Prostate gland (tissue), 2 donors: ENCODE measurements around the gene LCE1B. TPM values are rescaled to one million over a fixed set of nuclear protein-coding genes. Genes with fewer than 3 reads are reported as not detected.

Experiments used
- DNase-seq: peaks from one replicate; pipeline ENCODE4 v3.0.0-alpha.2; 2019; ENCODE audit warnings: low spot score
- H3K27ac ChIP-seq, 2 donors: fragments of 200-600 bp; sonication (generic); 2 replicates each; pipeline ENCODE4 v1.5.1; 2017 to 2019
- H3K27me3 ChIP-seq: fragments of 200-600 bp; sonication (generic); replicated peaks from 2 replicates; pipeline ENCODE4 v1.5.1; 2019; ENCODE audit not compliant: insufficient read depth
- H3K36me3 ChIP-seq, 2 donors: fragments of 200-600 bp; sonication (generic); 1 replicate in 1 of 2; 2 replicates in 1 of 2; pipeline versions ENCODE4 v1.5.1 to v1.8.1; 2017 to 2019
- H3K4me1 ChIP-seq: fragments of 200-600 bp; sonication (generic); replicated peaks from 2 replicates; pipeline ENCODE4 v1.5.1; 2019
- H3K4me3 ChIP-seq, 2 donors: fragments of 200-600 bp; sonication (generic); 2 replicates each; pipeline ENCODE4 v1.5.1; 2017 to 2019
- H3K9me3 ChIP-seq: fragments of 200-600 bp; sonication (generic); 2 replicates; pipeline ENCODE4 v1.5.1; 2017
- POLR2A ChIP-seq: fragments of 450-650 bp; IDR thresholded peaks from one replicate; pipeline ENCODE4 v1.6.1; 2016; ENCODE audit warnings: antibody characterized with exemption, mild to moderate bottlenecking
- POLR2AphosphoS5 ChIP-seq: sonication (generic); formaldehyde crosslinking; IDR thresholded peaks from one replicate; pipeline ENCODE4 v1.6.1; 2017; ENCODE audit warnings: antibody characterized with exemption
- WGBS: methylation state at CpG from one replicate; pipeline ENCODE4 v1.1.5; 2018; 5-methylcytosine and 5-hydroxymethylcytosine counted together
- intact Hi-C: fragments of 100-400 bp; cut with DNase I; formaldehyde crosslinking; loops from one replicate; pipeline ENCODE4 v1.14.2; 2022
- total RNA-seq, 2 donors: library from RNA; depleted of rRNA; stranded (reverse); fragments of >200 nt; gene quantifications; one replicate each; pipeline ENCODE4 v1.1.0, GENCODE V29; 2016
- TF ChIP-seq, protein P1 (sequence below), 4 experiments: fragments of 200-600 bp in 2 of 4; fragments of 450-650 bp in 2 of 4; sonication (generic) in 2 of 4; IDR thresholded peaks; 1 replicate in 3 of 4; 2 replicates in 1 of 4; pipeline ENCODE4 v1.5.1; 2016 to 2019; ENCODE audit warnings: antibody characterized with exemption in 4 of 4, mild to moderate bottlenecking in 2 of 4, moderate library complexity in 2 of 4

The LCE1B gene, protein sequence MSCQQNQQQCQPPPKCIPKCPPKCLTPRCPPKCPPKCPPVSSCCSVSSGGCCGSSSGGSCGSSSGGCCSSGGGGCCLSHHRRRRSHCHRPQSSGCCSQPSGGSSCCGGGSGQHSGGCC
- under 1 TPM in 1 of 2 donors, not detected in 1; 0.51 TPM for total RNA-seq

DNA sequence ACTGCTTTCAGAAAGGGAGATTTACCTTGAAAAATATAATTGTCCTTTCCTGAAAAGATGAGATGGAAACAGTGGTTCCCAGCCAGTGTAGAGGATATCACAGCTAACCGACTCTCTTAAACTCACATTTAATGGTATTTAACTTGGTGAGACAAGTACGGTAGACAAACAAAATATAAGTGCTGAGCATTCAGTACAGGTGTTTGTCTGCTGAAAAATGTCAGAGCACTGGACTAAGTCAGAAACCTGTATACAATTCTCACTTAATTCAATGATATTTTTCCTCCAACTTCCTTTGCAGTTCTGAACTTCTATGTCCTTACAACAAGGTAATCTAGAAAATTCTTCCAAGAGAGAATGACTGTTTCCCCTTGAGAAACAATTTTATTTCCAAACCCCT lies at the start of gene LCE1B:
Gene LCE1B, plus strand, starts transcription at position 301 of the 400 bp plus-strand sequence. CDS start 476 bp downstream, outside the sequence.
- no peaks in the 10 kb centered on the region for H3K4me1 ChIP-seq
- H3K27me3 ChIP-seq: no peaks in the 10 kb centered on the region
- no peak within 1 kb of the TSS for H3K4me3 ChIP-seq
- TF ChIP-seq POLR2A (no peak), POLR2AphosphoS5 (no peak)
- TF ChIP-seq, protein P1, sequence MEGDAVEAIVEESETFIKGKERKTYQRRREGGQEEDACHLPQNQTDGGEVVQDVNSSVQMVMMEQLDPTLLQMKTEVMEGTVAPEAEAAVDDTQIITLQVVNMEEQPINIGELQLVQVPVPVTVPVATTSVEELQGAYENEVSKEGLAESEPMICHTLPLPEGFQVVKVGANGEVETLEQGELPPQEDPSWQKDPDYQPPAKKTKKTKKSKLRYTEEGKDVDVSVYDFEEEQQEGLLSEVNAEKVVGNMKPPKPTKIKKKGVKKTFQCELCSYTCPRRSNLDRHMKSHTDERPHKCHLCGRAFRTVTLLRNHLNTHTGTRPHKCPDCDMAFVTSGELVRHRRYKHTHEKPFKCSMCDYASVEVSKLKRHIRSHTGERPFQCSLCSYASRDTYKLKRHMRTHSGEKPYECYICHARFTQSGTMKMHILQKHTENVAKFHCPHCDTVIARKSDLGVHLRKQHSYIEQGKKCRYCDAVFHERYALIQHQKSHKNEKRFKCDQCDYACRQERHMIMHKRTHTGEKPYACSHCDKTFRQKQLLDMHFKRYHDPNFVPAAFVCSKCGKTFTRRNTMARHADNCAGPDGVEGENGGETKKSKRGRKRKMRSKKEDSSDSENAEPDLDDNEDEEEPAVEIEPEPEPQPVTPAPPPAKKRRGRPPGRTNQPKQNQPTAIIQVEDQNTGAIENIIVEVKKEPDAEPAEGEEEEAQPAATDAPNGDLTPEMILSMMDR (IDR thresholded peaks at IDR 0.05): no peak
- H3K36me3 ChIP-seq: no peaks in the 10 kb centered on the region
- WGBS: 34% methylated on average over 2 of the region's 2 CpGs
- H3K9me3 ChIP-seq: no peaks in the 10 kb centered on the region
- DNase-seq: no peak
- intact Hi-C loops: no loop called here
- H3K27ac ChIP-seq: no peak within 1 kb of the TSS

DNA sequence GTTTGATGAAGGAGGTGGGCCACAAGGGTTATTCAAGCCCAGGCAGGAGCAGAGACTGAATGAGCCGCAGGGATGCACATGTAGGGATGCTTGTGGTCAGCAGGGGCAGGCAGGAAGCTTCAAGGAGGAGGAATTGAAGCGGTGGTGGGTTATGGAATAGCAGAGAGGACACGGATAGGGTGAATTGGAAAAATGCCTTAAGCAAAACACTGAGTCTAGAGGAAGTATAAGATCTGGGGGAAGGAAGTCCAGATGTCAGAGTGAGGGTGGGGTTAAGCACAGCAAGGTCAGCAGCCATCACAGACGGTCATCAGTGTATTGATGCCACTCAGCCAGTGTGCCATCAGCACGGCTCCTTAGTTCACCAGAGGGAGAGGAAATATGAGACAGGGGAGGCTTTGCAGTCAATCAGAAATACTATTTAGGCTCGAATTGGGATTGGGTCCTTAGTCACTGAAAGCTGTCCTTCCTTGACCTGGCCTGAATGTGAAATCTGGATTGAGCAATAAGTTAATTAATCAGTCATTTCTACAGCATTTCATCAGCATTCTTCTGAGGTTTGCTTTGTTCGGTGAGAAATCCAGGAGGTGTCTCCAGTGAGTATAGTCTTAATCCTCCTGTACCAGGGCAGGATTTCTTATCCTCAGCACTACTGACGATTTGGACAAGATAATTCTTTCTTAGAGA lies 42.8 kb upstream of the LCE1B start:
- intact Hi-C loops: no loop called here
- Histone ChIP-seq H3K4me3 (no peak overlapping the region), H3K36me3 (no peaks in the 10 kb centered on the region), H3K27ac (no peak overlapping the region), H3K27me3 (no peaks in the 10 kb centered on the region), H3K4me1 (no peaks in the 10 kb centered on the region), H3K9me3 (no peaks in the 10 kb centered on the region)
- DNase-seq: no peak
- WGBS: 55% methylated on average over 8 of the region's 8 CpGs
- TF ChIP-seq POLR2AphosphoS5: no peak
- no peak for TF ChIP-seq POLR2A
- TF ChIP-seq, protein P1 (IDR thresholded peaks at IDR 0.05): no peak

DNA sequence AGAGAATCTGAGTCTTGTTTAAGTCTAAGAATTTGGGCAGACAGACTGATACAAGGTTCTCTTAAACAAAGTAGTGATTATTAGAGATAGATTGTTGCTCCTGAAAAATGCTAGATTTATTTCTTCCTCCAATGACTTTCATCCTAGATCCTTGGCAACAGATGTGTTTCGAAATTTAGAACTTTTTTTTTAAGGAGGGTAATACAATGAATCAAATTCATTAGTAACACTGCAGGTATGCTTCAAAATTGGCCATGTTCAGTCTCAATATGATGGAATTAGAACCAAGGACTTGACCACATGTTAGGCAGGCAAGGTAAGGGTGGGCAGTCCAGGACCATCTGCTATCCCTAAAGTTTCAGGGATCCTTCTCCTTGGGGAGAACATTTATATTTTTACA lies 41.4 kb upstream of the LCE1B start:
- WGBS: 74% methylated on average over 1 of the region's 1 CpG
- no peaks in the 10 kb centered on the region for H3K27me3 ChIP-seq

DNA sequence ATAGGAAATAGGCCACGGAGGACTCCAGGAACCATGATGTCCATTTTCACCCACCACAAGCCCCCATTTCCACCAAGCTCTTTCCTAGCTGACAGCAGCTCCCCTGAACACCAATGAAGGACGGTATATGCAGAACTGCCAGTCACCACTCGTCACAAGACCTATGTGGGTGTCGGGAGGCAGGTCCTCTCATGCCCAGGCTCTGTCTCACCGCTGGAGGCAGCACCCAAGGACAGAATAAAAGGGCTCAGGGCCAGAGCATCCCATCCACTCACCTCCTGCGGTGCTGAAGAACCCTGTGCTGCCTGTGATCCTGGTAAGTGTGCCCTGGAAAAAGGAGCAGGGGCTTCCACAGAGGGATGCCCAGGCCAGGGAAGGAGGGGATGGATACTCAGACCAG lies 36.9 kb upstream of the LCE1B start, which contains the start of gene LCE1F:
Gene LCE1F, plus strand, starts transcription at position 266 of the 400 bp plus-strand sequence. CDS start 1,232 bp downstream, outside the sequence.
- intact Hi-C loops: no loop called here
- Histone ChIP-seq H3K4me3 (no peak within 1 kb of the TSS), H3K27me3 (no peaks in the 10 kb centered on the region), H3K27ac (no peak within 1 kb of the TSS), H3K4me1 (no peaks in the 10 kb centered on the region), H3K36me3 (no peaks in the 10 kb centered on the region), H3K9me3 (no peaks in the 10 kb centered on the region)
- 52% methylated on average over 6 of the region's 6 CpGs for WGBS
- DNase-seq: no peak
- no peak for TF ChIP-seq POLR2A
- TF ChIP-seq POLR2AphosphoS5: no peak
- TF ChIP-seq, protein P1 (IDR thresholded peaks at IDR 0.05): no peak

More for the DNA sequence above, 41.4 kb upstream of the LCE1B start:
- intact Hi-C loops: no loop called here
- Histone ChIP-seq H3K4me1 (no peaks in the 10 kb centered on the region), H3K4me3 (no peak overlapping the region), H3K9me3 (no peaks in the 10 kb centered on the region), H3K36me3 (no peaks in the 10 kb centered on the region), H3K27ac (no peak overlapping the region)
- DNase-seq: no peak
- TF ChIP-seq POLR2A (no peak), POLR2AphosphoS5 (no peak)
- TF ChIP-seq, protein P1 (IDR thresholded peaks at IDR 0.05): no peak

DNA sequence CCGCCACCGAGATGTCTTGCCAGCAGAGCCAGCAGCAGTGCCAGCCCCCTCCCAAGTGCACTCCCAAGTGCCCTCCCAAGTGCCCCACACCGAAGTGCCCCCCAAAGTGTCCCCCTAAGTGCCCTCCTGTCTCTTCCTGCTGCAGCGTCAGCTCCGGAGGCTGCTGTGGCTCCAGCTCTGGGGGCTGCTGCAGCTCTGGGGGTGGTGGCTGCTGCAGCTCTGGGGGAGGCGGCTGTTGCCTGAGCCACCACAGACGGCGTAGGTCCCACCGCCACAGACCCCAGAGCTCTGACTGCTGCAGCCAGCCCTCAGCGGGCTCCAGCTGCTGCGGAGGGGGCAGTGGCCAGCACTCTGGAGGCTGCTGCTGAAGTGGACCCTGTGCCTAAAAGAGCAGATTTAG lies 35.4 kb upstream of the LCE1B start:
- no peak overlapping the region for H3K4me3 ChIP-seq
- WGBS: 71% methylated on average over 9 of the region's 11 CpGs
- no peak overlapping the region for H3K27ac ChIP-seq
- H3K9me3 ChIP-seq: no peaks in the 10 kb centered on the region
- intact Hi-C loops: no loop called here
- no peaks in the 10 kb centered on the region for H3K36me3 ChIP-seq
- TF ChIP-seq POLR2A: no peak
- TF ChIP-seq, protein P1 (IDR thresholded peaks at IDR 0.05): no peak
- TF ChIP-seq POLR2AphosphoS5: no peak
- no peaks in the 10 kb centered on the region for H3K4me1 ChIP-seq
- no peaks in the 10 kb centered on the region for H3K27me3 ChIP-seq
- DNase-seq: no peak
